Stimulated activated CD8-positive, alpha-beta memory T cell treated with anti-CD3 and anti-CD28 coated beads, Interleukin-7, amount 100 ng/mL, for 4 hours (primary cell): ENCODE results near the gene RPS16.
A peak's percentile ranks its signal among the peaks of the same experiment; 100 is the strongest.

Source experiments
- DNase-seq, 2 donors: peaks; one replicate each; pipeline ENCODE4 v3.0.0-alpha.2; 2020; ENCODE audit warnings: low read depth in 2 of 2

RPS16 gene

DNA sequence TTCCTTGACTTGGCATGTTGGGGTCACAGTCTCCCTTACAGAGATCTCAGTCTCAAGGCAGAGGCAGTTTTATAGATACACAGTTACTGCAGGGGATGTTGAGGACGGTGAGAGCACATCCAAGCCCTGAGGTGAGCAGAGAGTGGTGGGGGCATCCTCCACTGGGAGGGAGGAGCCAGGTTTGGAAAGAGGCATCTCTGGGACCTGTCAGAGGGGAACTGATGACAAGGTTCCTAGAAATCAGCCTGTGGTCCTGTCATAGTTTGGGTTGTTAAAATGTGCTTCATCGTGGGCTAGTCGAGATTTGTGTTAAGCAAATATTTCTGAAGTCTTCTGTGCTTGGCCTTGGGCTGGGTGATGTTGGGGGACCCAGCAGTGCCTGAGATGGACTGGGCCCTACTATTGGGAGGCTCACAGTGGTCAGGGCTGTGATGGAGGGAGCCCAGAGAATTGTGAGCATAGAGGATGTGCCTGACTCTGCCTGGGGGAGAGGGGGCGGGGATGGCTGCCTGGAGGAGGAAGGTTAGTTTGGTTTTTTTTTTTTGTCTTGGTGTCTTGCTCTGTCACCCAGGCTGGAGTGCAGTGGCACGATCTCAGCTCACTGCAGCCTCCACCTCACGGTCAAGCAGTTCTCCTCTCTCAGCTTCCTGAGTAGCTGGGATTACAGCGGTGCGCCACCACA, 13.5 kb upstream of the RPS16 start:
- DNase-seq, result no peak

DNA sequence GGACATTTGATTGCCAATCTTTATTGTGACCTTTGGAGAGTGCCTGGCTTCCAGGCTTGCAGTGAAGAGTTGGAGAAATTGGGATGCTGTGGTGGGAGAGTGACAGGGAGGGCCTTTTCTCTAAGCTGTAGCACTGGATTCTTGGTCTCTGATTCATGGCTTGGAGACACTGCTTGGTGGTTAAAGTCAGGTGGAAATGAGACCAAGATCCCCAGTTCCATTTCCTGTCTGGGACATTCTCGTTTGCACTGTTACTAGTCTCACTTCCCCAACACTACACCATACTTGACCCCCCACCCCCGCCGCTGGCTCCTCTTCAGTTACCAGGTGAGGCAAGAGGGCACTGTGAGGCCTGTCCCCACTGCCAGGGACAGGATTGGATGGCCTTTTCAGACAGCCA, 12.5 kb upstream of the RPS16 start:
- DNase-seq, result no peak

DNA sequence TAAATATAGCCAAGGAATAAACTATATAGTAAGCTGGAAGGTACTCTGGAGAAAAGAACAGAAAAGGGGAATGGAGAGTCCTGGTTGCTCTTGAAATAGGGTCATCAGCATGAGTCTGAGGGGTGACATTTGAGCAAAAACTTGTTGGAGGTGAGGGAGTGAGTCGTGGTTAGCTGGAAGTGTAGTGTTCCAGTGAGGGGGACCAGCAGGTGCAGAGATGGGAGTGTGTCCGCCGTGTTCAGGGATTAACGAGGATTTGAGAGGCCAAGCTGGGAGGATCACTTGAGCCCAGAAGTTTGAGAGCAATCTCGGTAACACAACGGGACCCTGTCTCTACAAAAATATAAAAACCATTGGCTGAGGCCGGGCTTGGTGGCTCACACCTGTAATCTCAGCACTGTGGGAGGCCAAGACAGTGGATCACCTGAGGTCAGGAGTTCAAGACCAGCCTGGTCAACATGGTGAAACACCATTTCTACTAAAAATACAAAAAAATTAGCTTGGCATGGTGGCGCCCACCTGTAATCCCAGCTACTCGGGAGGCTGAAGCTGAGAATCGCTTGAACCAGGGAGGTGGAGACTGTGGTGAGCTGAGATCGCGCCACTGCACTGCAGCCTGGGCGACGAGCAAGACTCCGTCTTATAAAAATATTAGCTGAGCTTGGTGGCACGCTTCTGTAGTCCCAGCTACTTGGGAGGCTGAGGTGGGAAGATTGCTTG, 10.8 kb upstream of the RPS16 start:
- DNase-seq, result no peak

- DNase-seq, result peak; percentile 97
These were observed 9.7 kb upstream of the RPS16 start, which contains the start of gene SUPT5H for GRCh38 chr19:39445196-39446111. Gene SUPT5H, plus strand, starts transcription at chr19:39445582. Its CDS starts 309 bp downstream, at chr19:39445891.

DNA sequence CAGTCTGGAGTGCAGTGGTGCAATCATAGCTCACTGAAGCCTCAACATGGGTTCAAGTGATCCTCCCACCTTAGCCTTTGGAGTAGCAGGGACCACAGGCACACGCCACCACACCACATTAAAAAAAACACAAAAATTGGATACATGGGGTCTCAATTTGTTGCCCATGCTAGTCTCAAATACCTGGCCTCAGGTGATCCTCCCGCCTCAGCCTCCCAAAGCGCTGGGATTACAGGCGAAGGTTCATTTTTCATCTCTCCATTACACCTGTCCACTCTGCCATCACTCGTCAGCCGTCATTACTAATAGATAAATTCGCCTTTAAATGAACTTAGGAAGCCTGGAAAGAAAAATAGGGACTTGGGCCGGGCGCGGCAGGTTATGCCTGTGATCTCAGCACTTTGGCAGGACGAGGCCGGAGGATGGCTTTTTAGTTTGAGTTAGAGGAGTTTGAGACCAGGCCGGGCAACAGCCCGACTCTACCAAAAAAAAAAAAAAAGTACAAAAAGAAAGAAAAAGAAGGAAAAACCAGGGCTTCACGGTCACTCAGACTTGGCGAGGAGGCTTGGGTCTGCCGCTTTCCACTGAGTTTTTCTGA, 8.9 kb upstream of the RPS16 start:
- DNase-seq, result no peak

- DNase-seq, result no peak
These were observed 2.7 kb upstream of the RPS16 start for GRCh38 chr19:39438270-39438934.

- no peak for DNase-seq
These were observed 584 bp upstream of the RPS16 start for GRCh38 chr19:39436350-39436716.

DNA sequence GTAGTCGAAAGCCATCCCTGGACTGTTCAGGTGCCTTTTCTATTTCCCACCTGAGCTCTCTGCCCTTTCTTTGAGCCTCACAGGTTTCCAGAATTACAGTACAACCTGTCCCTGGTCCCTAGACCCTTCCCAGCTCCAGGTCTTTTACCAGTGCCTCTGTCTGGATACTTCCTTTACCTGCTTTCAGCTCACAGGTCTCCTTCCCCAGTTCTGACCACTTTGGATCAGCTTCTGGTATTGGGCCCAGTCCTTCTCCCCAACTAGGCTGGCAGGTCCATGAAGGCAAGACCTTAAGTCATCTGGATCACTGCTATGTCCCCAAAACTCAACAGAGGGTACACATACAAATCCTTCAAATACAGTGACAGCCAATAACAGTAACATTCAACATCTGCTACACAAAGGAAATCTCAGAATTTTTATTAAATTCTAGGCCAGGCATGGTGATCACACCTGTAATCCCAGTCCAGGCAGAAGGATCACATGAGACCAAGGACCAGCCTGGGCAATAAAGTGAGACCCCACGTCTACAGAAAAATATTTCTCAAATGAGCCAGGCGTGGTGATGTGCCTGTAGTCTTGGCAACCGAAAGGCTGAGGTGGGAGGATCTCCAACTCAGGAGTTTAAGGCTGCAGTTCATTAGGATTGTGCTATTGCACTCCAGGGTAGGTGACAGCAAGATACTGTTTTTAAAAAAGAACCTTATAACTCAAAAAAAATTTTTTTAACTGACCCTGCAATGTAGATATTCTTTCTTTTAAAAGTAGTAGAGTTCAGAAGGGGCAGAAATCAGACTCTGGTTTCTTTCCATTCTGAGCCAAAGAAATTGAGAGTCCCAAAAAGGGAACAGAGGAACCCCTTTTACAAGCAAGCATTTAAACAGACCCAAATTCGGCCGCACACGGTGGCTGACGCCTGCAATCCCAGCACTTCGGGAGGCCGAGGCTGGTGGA, 1.3 kb downstream of the RPS16 start:
- DNase-seq, result no peak

- DNase-seq, result no peak
These were observed 2.2 kb downstream of the RPS16 start for GRCh38 chr19:39433480-39434079.

GRCh38 chr19:39432677-39433025, 3.1 kb downstream of the RPS16 start:
- no peak for DNase-seq

DNA sequence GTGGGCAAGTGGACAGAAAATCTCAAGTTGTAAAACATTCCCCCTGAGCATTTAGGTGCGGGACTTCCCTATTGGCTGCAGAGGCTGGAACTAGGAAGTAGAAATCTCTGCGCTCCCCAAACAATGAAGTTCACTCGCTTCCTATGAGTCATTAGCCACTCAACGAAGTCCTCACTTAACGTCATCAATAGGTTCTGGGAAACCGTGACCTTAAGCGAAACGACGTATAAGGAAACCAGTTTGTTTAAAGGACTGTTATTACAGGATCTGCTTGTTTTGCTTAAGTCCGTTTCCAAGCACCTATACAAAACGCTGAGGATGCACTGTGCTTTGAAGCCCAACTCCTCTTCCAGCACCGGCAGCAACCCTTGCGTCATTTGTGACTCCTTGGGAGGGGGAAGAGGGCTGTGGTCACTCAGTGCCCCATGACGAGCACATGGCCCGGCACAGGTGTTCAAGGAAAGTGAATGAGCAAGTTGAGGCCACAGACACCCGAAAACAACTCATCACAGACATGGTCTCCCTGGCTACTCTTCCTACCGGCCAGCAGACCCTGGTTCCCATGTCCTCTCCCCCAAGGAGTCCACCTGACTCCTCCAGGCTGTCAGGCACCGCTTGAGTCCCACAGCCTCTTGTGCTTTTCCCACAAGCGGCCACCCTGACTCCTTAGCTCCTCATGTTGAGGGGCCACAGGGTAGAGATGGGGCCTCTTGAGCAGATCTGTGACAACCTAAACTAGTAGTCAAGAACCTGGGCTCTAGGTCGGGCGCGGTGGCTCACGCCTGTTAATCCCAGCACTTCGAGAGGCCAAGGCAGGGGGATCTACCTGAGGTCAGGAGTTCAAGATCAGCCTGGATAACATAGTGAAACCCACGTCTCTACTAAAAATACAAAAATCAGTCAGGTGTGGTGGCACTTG, 4.8 kb downstream of the RPS16 start:
- no peak for DNase-seq

GRCh38 chr19:39428283-39429112, 7.3 kb downstream of the RPS16 start:
- no peak for DNase-seq

DNA sequence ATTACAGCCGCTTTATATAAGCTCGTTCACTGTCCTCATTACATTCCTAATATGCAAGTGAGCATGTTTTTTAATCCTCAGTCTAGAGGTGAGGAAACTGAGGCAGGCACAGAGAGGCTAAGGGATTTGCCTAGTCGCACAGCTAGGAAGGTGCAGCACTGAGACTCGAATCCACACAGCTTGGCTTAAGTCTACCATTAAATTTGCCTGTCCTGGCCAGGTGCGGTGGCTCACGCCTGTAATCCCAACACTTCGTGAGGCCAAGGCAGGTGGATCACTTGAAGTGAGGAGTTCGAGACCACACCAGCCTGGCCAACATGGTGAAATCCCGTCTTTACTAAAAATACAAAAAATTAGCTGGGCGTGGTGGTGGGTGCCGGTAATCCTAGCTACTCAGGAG, 8.0 kb downstream of the RPS16 start:
- DNase-seq, result no peak

- no peak for DNase-seq
These were observed 9.6 kb downstream of the RPS16 start for GRCh38 chr19:39426170-39426569.

GRCh38 chr19:39425744-39426143, 10.0 kb downstream of the RPS16 start:
- DNase-seq, result no peak

DNA sequence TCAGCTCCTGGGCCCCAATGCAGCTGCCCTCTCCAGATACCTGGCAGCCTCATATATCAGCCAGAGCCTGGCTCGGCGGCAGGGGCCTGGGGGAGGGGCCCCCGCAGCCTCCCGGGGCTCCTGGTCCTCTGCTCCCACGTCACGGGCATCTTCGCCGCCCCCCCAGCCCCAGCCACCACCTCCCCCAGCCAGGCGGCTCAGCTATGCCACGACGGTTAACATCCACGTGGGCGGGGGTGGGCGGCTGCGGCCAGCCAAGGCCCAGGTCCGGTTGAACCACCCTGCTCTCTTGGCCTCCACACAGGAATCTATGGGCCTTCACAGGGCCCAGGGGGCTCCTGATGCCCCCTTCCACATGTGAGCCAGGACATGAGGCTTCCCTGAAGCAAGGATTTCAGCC, 10.8 kb downstream of the RPS16 start:
- no peak for DNase-seq

- DNase-seq, result no peak
These were observed 12.3 kb downstream of the RPS16 start for GRCh38 chr19:39423258-39424086.
